Measurements from ENCODE around the gene INPP4B. TPM values are rescaled to one million over a fixed set of nuclear protein-coding genes. Genes with fewer than 3 reads are reported as not detected.

The INPP4B gene
- total RNA-seq, 2 donors from 2014 or later = 18.1 to 19.6 TPM

DNA sequence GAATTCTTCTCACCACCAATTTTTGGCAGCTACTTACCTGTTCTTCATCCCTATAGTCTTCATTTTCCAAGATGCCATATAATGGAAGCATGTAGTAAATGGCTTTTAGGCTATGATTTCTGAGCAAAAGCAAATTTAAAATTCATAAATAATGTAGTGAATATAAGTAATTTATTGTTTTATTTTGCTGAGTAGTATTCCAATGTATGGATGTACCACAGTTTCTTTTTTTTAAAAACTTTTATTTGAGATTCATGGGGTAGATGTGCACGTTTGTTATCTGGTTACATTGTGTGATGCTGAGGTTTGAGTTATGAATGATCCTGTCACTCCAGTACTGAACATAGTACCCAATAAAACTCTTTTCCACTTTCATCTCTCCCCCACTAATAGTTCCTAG, 840.6 kb downstream of the INPP4B start:
- intact Hi-C loops (cut with DNase I, micrococcal nuclease) = no loop called here
- DNase-seq = no peak
- ATAC-seq = no peak

DNA sequence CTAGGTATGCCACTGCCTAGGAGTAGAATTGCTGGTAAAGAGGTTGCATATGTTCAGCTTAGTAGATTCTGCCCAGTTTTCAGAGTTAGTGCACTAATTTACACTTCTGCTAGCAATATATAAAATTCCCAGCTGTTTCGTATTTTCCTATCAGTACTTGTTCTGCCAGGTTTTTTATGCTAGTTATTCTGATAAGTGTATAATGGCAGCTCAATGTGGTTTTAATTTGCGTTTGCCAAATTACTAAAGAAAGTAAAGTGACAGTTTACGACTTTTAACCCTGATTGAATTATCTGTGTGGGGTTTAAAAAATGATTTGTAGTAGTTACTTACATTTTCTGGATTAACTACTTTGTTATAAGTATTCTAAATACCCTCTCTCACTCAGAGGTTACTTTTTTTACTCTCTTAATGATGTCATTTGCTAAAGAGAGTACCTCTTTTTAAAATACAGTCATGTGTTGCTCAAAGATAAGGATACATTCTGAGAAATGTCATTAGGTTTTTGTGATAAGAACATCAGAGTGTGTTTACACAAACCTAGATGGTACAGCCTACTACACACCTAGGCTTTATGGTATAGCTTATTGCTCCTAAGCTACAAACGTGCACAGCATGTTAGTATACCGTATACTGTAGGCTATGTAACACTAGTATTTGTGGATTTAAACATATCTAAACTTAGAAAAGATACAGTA, 846.5 kb downstream of the INPP4B start:
- intact Hi-C loops (cut with DNase I, micrococcal nuclease) = no loop called here
- no peak for ATAC-seq
- DNase-seq = no peak

DNA sequence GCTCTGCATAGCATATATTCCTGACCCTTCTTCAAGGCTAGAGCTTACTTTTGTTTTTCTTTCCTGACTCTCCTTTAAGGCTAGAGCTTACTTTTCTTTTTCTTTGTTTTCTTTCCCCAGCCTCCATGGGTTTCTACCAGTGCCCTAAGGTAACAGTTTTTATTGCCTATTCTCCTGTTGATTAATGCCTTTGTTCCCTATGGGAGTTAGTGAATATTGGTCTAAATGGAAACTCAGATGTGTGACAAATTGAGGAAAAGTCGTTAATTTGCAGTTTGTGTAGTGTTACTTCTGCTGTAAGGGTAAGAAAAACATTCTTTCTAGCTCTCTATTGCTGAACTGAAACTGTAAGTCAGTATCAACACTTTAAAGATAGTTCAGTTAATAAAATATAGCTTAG, 851.0 kb downstream of the INPP4B start:
- DNase-seq = no peak
- intact Hi-C loops (cut with DNase I, micrococcal nuclease) = no loop called here

DNA sequence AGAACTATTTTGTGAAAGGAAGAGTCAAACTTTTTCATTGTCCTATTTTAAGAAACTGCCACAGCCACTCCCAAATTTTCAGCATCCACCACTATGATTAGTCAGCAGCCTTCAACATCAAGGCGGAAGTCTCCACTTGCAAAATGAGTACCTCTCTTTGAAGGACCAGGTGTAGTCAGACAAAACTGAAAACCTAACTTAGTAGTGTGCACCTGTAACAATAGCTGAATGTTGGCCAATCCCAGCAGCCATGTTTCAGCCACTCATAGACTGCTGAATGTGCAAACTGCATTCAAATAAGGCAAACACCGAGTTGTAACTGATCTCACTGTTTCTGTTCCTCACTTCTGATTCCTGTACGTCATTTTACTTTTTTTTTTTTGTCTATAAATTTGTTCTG, 868.7 kb downstream of the INPP4B start:
- intact Hi-C loops (cut with DNase I, micrococcal nuclease) = no loop called here
- DNase-seq (no peak), ATAC-seq (no peak)

More for the DNA sequence above, 851.0 kb downstream of the INPP4B start:
- no peak for ATAC-seq
